Fibroblast of villous mesenchyme (primary cell): ENCODE results near the gene SNX15. TPM values are rescaled to one million over a fixed set of nuclear protein-coding genes. Genes with fewer than 3 reads are reported as not detected.

Experiments
- DNase-seq: peaks from one replicate; pipeline ENCODE4 v3.0.0-alpha.2; 2010; ENCODE audit warnings: low read depth
- H3K4me3 ChIP-seq: 2 replicates; pipeline ENCODE4 v1.5.1; 2011; ENCODE audit warnings: low read depth, mild to moderate bottlenecking, low read length
- small RNA-seq: library from RNA; depleted of rRNA; stranded (forward); fragments of <200 nt; gene quantifications from one replicate; pipeline ENCODE3, GENCODE V24; 2012
- total RNA-seq: library from RNA; depleted of rRNA; stranded (reverse); fragments of >200 nt; gene quantifications from 2 replicates; pipeline ENCODE4 v1.2.3, GENCODE V29; 2012
- TF ChIP-seq, protein P1 (sequence below): IDR thresholded peaks from 2 replicates; pipeline ENCODE4 v1.5.1; 2012; ENCODE audit warnings: low read depth, mild to moderate bottlenecking, low read length; ENCODE audit not compliant: insufficient read depth

Gene SNX15
- total RNA-seq, 1 donor, result 12.5 TPM

DNA sequence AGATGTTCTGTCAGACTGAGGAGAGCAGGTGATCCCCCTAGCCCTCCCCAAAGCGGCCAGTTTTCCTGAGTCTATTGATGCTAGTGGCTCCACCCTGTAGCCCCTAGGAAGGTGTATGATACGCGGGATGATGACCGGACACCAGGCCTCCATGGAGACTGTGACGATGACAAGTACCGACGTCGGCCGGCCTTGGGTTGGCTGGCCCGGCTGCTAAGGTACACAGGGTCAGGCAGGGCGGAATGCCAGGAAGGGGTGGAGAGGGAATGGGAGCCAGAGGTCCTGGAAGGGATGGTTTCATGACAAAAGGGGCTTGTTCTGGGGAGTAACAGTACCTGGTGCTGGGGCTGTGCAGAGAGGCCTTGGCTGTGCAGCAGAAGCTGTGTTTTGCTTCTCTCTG, 60.0 kb downstream of the SNX15 start:
- TF ChIP-seq, protein P1, sequence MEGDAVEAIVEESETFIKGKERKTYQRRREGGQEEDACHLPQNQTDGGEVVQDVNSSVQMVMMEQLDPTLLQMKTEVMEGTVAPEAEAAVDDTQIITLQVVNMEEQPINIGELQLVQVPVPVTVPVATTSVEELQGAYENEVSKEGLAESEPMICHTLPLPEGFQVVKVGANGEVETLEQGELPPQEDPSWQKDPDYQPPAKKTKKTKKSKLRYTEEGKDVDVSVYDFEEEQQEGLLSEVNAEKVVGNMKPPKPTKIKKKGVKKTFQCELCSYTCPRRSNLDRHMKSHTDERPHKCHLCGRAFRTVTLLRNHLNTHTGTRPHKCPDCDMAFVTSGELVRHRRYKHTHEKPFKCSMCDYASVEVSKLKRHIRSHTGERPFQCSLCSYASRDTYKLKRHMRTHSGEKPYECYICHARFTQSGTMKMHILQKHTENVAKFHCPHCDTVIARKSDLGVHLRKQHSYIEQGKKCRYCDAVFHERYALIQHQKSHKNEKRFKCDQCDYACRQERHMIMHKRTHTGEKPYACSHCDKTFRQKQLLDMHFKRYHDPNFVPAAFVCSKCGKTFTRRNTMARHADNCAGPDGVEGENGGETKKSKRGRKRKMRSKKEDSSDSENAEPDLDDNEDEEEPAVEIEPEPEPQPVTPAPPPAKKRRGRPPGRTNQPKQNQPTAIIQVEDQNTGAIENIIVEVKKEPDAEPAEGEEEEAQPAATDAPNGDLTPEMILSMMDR, result no peak
- H3K4me3 ChIP-seq, result no peak overlapping the region
- DNase-seq, result no peak

DNA sequence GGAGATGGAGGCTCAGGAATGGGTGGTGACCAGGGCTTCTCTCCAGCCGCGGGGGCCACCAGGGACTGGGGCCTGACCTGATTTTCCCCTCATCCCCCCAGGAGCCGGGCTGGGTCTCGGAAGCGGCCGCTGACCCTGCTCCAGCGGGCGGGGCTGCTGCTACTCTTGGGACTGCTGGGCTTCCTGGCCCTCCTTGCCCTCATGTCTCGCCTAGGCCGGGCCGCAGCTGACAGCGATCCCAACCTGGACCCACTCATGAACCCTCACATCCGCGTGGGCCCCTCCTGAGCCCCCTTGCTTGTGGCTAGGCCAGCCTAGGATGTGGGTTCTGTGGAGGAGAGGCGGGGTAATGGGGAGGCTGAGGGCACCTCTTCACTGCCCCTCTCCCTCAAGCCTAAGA, 60.6 kb downstream of the SNX15 start:
- no peak for DNase-seq
- TF ChIP-seq, protein P1, result no peak
- H3K4me3 ChIP-seq, result no peak overlapping the region

DNA sequence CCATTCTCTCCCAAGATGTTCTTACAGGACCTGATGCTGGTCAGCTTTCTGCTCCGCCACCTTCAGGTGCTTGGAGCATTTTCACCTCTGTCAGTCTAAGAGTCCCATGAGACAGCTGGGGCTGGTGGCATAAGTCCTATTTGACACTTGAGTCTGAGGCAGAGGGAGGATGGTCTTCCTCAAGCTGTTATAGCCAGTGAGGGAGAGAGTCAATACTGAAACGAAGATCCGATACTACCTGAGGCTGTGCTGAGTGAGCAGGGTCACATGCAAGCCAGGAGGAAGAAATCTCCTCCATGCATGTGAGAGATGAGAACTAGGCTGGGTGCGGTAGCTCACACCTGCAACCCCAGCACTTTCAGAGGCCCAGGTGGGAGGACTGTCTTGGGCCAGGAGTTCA, 62.4 kb downstream of the SNX15 start:
- TF ChIP-seq, protein P1, result no peak
- no peak overlapping the region for H3K4me3 ChIP-seq
- DNase-seq, result no peak

Small RNA genes lying within 50 kb of the gene (small RNA-seq; reads per million reads assigned to genes)
- gene MIR6879 (not detected), gene SNX15 (not detected)

Other genes starting within 250 kb of the SNX15 start
- gene SF1, start 248.9 kb upstream of the SNX15 start, total RNA-seq, result 95.3 and 95.9 TPM in 2 replicates
- gene MAP4K2, start 224.2 kb upstream of the SNX15 start, total RNA-seq, result 10.8 and 16.4 TPM in 2 replicates
- gene MEN1, start 216.9 kb upstream of the SNX15 start, total RNA-seq, result 13.5 and 17.7 TPM in 2 replicates
- under 0.01 TPM in 2 replicates for gene CDC42BPG, start 182.8 kb upstream of the SNX15 start, total RNA-seq
- 80.2 and 93.7 TPM in 2 replicates for gene EHD1, start 148.8 kb upstream of the SNX15 start, total RNA-seq
- 12.1 and 13.2 TPM in 2 replicates for gene ATG2A, start 110.2 kb upstream of the SNX15 start, total RNA-seq
- gene PPP2R5B, start 102.8 kb upstream of the SNX15 start, total RNA-seq, result 11.6 and 14.2 TPM in 2 replicates
- gene GPHA2, start 91.5 kb upstream of the SNX15 start, total RNA-seq, result not detected in 2 replicates
- not detected in 2 replicates for gene MAJIN, start 55.3 kb upstream of the SNX15 start, total RNA-seq
- 0.86 and 1.3 TPM in 2 replicates for gene BATF2, start 30.5 kb upstream of the SNX15 start, total RNA-seq
- 44.5 and 73.4 TPM in 2 replicates for gene ARL2, start 13.3 kb upstream of the SNX15 start, total RNA-seq
- gene SAC3D1, start 13.8 kb downstream of the SNX15 start, total RNA-seq, result 10.4 and 13.5 TPM in 2 replicates
- 23.7 and 27.4 TPM in 2 replicates for gene NAALADL1, start 31.1 kb downstream of the SNX15 start, total RNA-seq
- 7.4 and 15.5 TPM in 2 replicates for gene CDCA5, start 56.6 kb downstream of the SNX15 start, total RNA-seq
- 28.9 and 46.7 TPM in 2 replicates for gene ZFPL1, start 56.8 kb downstream of the SNX15 start, total RNA-seq
- gene VPS51, start 68.8 kb downstream of the SNX15 start, total RNA-seq, result 104 and 169 TPM in 2 replicates
- 31.6 and 45.8 TPM in 2 replicates for gene TM7SF2, start 84.4 kb downstream of the SNX15 start, total RNA-seq
- 11.2 and 15.1 TPM in 2 replicates for gene ZNHIT2, start 90.3 kb downstream of the SNX15 start, total RNA-seq
- gene FAU, start 94.7 kb downstream of the SNX15 start, total RNA-seq, result 137 and 279 TPM in 2 replicates
- 41.2 and 54.4 TPM in 2 replicates for gene MRPL49, start 94.9 kb downstream of the SNX15 start, total RNA-seq
- 13.0 and 13.5 TPM in 2 replicates for gene SYVN1, start 107.1 kb downstream of the SNX15 start, total RNA-seq
- gene SPDYC, start 142.8 kb downstream of the SNX15 start, total RNA-seq, result not detected in 2 replicates
- 123 and 133 TPM in 2 replicates for gene CAPN1, start 154.5 kb downstream of the SNX15 start, total RNA-seq
- 7.1 and 12.1 TPM in 2 replicates for gene POLA2, start 234.5 kb downstream of the SNX15 start, total RNA-seq